HG02623 (cell line): ENCODE results near the gene GALNT14.

ENCODE experiments used
- ATAC-seq: cut with Tn5 transposase; IDR thresholded peaks from one replicate; pipeline ENCODE4 v1.9.1; 2021; ENCODE audit warnings: moderate library complexity; ENCODE audit not compliant: unreplicated experiment

GALNT14 gene

GRCh38 chr2:30949435-30949834, 188.8 kb downstream of the GALNT14 start:
- ATAC-seq: no peak

GRCh38 chr2:30948857-30949256, 189.4 kb downstream of the GALNT14 start:
- ATAC-seq: no peak

DNA sequence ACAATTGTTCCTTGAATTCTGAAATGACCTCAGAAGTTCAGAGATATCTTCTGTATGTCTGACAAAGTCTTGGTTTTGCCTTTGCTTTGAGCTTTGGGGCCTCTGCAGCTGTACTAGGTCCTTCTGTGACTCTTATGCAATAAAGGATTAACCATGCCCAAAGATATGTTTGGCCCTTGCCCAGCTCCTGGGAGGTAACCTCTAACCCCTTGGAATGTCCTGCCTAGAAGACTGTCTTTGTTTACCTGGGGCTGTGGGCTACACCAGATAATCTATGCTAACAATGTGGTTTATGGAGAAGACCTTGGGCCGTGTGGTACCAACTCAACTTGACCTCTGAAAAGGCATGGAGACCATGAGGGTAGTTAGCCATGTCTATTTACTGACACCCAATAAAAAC, 190.1 kb downstream of the GALNT14 start:
- no peak for ATAC-seq

DNA sequence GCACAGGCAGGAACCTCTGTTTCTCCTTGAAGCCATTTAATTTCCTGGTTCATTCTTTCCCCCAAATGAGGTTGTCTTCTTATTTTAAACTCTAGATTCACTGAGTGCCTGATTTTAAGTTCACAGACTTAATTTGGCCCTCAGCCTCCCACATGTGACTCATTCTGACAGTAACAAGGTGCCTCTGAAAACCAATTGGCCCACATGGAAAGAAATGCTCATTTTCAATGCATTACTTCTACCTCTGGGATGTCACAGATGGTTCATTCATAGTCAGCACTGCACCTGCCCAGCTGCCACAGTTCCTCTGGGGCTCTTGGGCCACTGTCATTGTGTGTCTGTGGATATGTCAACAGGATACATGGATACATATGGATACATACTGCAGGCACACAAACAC, 190.6 kb downstream of the GALNT14 start:
- no peak for ATAC-seq

DNA sequence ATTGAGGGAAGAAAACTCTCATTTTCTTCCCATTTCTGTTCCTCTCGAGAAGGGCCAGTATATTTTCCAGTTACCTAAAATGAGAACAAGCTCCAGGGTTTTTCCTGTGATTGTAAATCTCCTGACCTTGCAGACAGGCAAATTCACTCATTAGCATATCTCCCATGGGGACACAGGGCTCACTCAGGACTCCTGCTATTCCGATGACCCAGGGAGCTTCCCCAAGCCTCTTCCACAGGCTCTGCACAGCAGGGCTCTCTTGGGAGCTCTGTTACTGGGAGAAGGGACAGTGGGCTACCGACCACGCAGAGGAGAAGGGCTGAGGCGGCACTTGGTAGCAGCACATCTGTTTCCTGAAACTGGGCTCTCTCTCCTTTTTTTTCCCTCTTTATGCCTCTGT, 195.8 kb downstream of the GALNT14 start:
- ATAC-seq: no peak

- no peak for ATAC-seq
These were observed 197.4 kb downstream of the GALNT14 start for GRCh38 chr2:30940839-30941238.

DNA sequence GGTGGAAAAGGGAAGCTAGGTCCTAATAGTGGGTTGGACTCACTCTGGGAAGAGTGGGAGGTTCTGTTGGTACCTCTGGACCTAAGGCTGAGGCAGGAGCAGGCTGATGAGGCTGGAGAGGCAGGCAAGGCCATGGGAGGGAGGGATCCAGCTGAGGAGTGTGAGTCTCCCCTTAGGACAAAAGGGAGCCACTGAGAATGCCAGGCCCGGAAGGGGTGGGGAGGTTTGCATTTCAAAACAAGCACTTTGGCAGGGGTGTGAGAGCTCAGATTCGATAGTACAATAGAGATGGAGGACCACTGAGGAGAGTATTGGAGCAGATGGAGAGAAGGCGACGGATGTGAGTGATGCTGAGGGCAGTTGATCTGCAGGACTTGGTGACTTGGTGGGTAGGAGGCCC, 198.9 kb downstream of the GALNT14 start:
- no peak for ATAC-seq

DNA sequence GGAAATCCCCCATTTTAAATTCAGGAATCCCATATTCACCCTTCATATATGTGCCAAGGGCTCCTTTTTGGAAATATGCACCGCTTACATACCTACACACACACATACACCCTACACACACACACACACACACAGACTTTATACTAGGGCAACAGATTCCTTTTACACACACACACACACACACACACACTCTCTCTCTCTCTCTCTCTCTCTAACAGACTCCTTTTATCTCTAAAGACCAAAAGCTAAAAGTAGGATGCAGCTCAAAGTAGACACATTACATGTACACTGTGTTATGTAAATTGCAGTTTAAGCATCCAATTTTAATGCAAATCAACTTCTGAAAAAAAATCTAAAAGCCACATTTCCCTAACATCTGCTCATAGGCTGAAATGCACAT, 200.0 kb downstream of the GALNT14 start:
- ATAC-seq: no peak

DNA sequence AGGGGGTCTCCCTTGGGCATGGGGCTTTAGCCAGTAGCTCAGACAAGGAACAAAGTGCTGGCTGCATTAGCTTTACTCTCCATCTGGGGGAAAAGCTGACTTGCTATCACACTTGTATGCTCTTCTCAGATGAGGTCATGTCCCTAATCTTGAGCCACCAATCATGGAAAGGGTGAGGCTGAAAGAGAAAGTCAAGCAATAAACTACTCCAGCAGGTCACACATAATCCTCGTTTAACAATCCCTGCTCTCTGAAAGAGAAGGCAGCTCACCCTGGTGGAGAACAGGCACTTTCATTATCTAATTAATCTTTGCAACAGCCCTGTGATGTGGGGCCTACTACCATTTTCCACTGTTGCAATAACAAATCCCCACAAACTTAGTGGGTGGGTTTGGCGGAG, 201.3 kb downstream of the GALNT14 start:
- no peak for ATAC-seq

DNA sequence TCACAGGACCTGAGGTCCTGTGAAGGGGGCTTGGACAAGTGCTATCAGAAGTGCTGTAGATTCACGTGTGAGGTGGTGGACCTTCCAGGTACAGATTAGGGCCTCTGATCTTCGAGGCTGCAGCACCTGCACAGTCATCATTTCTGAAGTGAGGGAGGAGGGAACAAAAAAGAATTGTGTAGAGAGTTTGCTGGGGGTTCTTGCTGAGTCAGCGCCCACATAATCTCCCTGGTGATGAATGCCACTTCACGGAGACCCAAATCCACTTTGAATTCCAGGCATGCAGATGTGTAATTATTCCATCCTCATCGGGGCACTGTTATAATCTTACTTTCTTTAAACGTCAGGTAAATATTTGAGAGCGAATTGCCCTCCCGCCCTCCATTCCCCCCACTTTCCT, 202.4 kb downstream of the GALNT14 start:
- no peak for ATAC-seq

DNA sequence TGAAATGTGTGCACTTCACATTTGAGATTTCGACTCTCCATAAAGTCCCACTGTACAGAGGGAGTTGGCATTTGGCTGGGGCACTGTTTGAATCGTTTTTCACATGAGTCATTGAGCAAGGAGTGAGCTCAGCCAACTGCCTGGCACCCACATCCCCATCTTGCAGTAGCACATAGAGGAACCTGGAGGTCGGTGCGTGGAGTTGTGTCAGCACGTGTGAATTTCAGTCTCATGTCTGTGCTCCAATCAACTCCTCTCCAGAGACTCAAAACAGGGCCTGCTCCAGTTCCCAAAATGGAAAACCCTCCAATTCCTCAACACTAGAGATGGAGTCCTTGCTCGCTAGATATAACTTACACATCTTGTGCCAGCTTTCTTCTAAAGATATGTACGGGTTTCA, 204.2 kb downstream of the GALNT14 start:
- no peak for ATAC-seq

DNA sequence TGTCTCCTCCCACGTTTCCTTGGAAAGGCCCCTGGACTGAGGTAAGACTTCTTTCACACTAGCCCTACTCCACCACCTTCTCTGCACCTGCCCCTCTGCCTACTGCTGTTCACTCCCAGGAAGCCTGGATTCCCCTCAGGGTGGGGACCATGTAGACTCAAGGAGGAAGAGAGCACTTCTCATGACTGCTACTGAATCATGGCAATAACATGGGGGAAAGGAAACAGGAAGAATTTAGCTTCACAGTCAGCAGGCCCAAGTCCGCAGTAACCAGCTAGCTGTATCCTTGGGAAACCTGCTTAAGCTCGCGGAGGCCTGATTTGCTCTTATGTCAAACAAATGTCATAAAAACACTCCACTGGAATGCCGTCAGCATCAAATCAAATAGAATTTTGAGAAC, 204.7 kb downstream of the GALNT14 start:
- no peak for ATAC-seq

DNA sequence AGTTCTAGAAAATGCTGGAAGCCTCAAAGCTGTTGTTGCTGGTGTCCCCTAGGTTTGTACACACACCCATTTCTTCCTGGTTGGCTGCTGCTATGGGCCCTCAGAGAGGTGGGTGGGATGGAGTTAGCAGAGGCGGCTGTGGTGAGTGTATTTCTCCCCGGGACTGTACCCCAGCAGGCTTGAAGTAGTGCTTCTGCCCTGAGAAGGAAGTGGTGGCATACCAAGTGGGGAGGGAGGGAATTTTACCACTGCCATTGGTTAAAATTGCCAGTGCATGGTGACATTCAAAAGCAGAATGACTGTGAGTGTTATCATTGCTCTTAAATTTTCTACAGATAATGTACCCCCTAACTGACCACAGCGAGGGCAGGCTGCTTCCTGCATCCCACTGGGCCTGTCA, 205.4 kb downstream of the GALNT14 start:
- ATAC-seq: no peak

GRCh38 chr2:30931841-30932407, 206.3 kb downstream of the GALNT14 start:
- ATAC-seq: no peak

GRCh38 chr2:30930716-30931115, 207.5 kb downstream of the GALNT14 start:
- no peak for ATAC-seq

DNA sequence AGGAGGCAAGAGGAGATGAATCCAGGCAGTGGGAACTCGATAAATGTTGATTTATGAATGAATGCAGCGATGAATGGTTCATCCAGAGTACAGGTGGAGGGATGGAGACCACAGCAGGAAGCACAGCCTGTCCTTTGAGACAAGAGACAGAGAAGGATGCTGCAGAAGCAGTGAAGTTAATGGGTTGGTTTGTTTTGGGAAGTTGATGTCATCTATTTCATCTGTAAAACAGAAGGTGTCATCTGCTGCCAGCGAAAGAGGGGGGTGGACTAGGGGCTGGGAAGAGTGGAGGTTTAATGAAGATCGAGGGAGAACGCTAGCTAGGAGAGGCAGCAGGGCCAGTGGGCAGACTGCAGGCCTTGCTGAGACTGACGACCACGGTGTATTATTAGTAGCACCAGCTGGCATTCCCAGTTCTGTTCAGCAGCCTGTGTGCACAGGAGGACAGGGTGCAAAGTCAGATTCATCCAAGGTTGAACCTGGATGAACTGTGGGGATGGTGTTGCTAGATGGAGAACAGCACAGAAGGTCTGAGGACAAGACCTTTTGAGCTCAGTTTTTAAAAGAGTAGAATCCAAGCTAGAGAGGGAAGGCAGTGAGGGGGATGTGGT, 210.7 kb downstream of the GALNT14 start:
- no peak for ATAC-seq

GRCh38 chr2:30926606-30927005, 211.6 kb downstream of the GALNT14 start:
- no peak for ATAC-seq

DNA sequence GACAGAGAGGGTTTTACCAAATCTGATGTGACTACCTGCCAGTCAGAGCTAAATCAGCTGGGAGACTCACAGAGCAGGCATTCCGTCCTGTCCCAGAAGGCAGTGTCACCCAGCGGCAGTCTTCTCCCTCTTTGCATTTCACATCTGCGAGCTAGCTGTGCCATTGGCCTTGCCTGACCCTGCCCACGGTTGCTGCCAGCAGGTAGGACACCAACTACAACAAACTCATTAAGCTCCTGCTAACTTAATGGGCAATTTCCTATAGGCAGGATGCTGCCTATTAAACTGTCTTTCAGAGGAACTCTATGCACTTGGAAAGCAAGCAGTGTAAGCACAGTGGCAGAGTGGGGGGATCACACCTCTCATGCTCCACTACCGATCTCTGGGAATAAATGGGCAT, 214.6 kb downstream of the GALNT14 start:
- ATAC-seq: no peak

DNA sequence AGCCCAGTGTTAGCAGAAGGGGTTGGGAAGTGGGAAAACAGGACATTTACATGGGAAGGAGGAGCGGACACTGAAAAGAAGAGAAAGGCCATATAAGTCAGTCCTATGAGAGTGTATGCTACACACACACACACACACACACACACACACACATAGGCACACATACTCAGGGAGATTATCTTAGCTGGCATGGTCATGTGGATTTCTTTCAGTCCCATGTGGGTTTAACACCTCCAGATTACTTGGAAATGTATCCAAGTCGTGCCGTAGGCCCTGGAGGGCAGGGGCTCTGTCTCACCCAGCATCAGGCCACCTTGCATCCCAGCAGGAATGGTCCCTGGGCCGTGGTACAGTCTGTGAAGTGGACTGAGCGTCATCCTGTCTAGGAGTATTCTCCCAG, 217.7 kb downstream of the GALNT14 start:
- no peak for ATAC-seq

DNA sequence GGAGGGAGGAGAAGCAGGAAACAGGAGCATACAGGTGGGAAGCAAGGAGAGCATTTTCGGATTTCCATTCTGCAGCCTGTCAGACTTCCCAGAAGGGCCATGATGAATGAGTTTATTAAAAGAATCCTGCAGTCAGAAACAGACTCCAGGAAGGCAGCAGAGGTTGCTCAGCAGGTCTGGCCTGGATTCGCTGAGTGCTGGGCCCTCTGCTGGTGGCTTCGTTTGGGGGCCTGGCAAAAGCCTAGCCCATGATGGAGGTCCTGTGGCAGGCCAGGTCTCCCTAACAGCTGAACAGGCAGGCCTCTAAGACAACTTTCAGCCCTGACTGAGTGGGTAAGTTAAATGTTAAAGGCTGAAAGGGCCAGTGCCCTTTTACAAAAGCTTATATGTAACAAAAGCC, 222.8 kb downstream of the GALNT14 start:
- ATAC-seq: no peak

GRCh38 chr2:30914456-30914855, 223.8 kb downstream of the GALNT14 start:
- no peak for ATAC-seq

DNA sequence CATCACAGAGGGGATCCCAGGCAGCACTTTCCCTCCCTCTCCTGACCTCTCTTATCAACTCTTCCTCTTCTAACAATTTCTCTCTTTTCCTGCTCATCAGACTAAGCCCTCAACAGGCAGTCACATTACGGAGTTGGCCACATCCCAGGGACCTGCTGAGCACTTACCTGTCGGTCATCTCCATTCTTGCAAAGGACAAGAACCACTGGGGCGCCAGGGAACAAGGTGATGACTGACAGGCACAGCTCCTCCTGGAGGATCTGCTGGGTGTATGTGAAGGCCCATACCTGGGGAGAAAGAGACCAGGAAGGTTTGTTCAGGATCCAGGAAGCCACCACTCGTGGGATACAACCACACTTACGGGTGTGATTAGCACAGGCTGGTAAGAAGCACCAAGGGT, 226.2 kb downstream of the GALNT14 start:
- no peak for ATAC-seq

DNA sequence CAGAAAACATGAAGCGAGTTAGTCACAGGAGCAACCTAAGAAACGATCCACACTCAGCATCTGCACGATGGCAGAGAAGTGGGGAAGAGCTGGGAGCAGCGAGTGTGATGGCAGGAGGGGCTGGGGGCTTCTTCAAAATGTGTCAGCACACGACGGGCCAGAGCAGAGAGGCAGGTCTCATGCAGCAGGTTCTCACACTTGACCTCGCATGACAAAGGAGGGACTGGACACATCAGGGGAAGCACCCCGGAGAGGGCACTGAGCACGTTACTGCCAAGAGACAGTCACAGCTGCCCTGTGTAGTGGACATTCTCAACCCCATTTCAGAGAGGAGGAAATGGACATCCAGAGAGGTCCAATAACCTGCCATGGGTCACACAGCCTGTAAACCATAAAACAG, 226.9 kb downstream of the GALNT14 start:
- ATAC-seq: no peak
